Activated CD4-positive, alpha-beta memory T cell treated with anti-CD3 and anti-CD28 coated beads for 36 hours (primary cell): Measurements from ENCODE around the gene KIF13A. TPM values are rescaled to one million over a fixed set of nuclear protein-coding genes. Genes with fewer than 3 reads are reported as not detected.
"Not testable (repeated sequence)": the region's sequence is repeated elsewhere in the genome, so short reads cannot be mapped to it uniquely, and the experiment has no call there.

ENCODE experiments used
- CTCF ChIA-PET: fragments of 350-600 bp; sonication (Branson Sonifier 250); formaldehyde crosslinking; loops from one replicate; lab custom pipeline; 2021; ENCODE audit warnings: antibody characterized with exemption, inconsistent platforms; lab: Charles Lee
- POLR2A ChIA-PET: fragments of 350-600 bp; sonication (Branson Sonifier 250); formaldehyde crosslinking; loops from one replicate; lab custom pipeline; 2021; ENCODE audit warnings: antibody characterized with exemption; lab: Charles Lee
- DNase-seq: peaks from one replicate; pipeline ENCODE4 v3.0.0-alpha.2; 2020
- H3K27ac Mint-ChIP-seq: one replicate; pipeline ENCODE4 v1.8.0; 2021; ENCODE audit warnings: mixed read lengths
- H3K27me3 Mint-ChIP-seq: one replicate; pipeline ENCODE4 v1.8.0; 2021; ENCODE audit warnings: mixed read lengths
- H3K36me3 Mint-ChIP-seq: one replicate; pipeline ENCODE4 v1.8.0; 2021; ENCODE audit warnings: mixed read lengths
- H3K4me1 Mint-ChIP-seq: one replicate; pipeline ENCODE4 v1.8.0; 2021; ENCODE audit warnings: low read depth, mixed read lengths
- H3K4me3 Mint-ChIP-seq: one replicate; pipeline ENCODE4 v1.8.0; 2021; ENCODE audit warnings: mild to moderate bottlenecking, mixed read lengths
- H3K9me3 Mint-ChIP-seq: one replicate; pipeline ENCODE4 v1.8.0; 2021; ENCODE audit warnings: mixed read lengths
- intact Hi-C: fragments of 100-400 bp; cut with micrococcal nuclease; formaldehyde crosslinking; loops from one replicate; pipeline ENCODE4 v1.15.1; 2023
- total RNA-seq, 2 experiments: library from RNA; stranded (reverse); gene quantifications; one replicate each; pipeline ENCODE4 v1.2.3, GENCODE V29; 2021

The KIF13A gene
- total RNA-seq, 2 experiments from 2014 or later, result 0.07 TPM; not detected in 1

DNA sequence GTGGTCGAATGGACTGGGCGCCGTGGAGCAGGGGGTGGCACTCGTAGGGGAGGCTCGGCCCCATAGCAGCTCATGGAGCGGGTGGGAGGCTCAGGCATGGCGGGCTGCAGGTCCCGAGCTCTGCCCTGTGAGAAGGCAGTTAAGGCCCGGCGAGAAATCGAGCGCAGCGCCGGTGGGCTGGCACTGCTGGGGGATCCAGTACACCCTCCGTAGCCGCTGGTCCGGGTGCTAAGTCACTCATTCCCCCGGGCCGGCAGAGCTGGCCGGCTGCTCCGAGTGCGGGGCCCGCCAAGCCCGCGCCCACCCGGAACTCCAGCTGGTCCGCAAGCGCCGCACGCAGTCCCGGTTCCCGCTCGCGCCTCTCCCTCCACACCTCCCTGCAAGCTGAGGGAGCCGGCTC is 242.1 kb downstream of the KIF13A start:
- H3K27me3 Mint-ChIP-seq, H3K4me1 Mint-ChIP-seq, H3K4me3 Mint-ChIP-seq, intact Hi-C loops, H3K36me3 Mint-ChIP-seq, H3K27ac Mint-ChIP-seq, H3K9me3 Mint-ChIP-seq, DNase-seq: not testable (repeated sequence)
- ChIA-PET POLR2A (interaction anchor here (0.6 kb wide), 1 partner anchor 42 kb away, joined by 5 read pairs; no protein-coding TSS in a partner anchor), CTCF (interaction anchor here (2.1 kb wide), 1 partner anchor 59 kb away, joined by 6 read pairs; no protein-coding TSS in a partner anchor)

DNA sequence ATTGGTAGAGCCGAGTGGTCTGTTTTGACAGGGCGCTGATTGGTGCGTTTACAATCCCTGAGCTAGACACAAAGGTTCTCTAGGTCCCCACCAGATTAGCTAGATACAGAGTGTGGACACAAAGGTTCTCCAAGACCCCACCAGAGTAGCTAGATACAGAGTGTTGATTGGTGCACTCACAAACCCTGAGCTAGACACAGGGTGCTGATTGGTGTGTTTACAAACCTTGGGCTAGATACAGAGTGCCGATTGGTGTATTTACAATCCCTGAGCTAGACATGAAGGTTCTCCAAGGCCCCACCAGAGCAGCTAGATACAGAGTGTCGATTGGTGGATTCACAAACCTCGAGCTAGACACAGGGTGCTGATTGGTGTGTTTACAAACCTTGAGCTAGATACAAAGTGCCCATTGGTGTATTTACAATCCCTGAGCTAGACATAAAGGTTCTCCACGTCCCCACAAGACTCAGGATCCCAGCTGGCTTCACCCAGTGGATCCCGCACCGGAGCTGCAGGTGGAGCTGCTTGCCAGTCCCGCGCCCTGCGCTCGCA is 242.6 kb downstream of the KIF13A start:
- H3K9me3 Mint-ChIP-seq, H3K4me3 Mint-ChIP-seq, DNase-seq, H3K27ac Mint-ChIP-seq, POLR2A ChIA-PET, intact Hi-C loops, H3K27me3 Mint-ChIP-seq, H3K4me1 Mint-ChIP-seq, H3K36me3 Mint-ChIP-seq: not testable (repeated sequence)
- CTCF ChIA-PET, result interaction anchor here (2.1 kb wide), 1 partner anchor 60 kb away, joined by 6 read pairs; no protein-coding TSS in a partner anchor

- Mint-ChIP-seq H3K4me3 (no peak overlapping the region), H3K9me3 (peaks cover 6% of the 10 kb centered on the region), H3K36me3 (no peaks in the 10 kb centered on the region), H3K27me3 (peaks cover 3% of the 10 kb centered on the region), H3K4me1 (no peaks in the 10 kb centered on the region), H3K27ac (no peak overlapping the region)
- DNase-seq, result no peak
- ChIA-PET CTCF (interaction anchor here (0.6 to 2.1 kb wide), 2 partner anchors 60 to 162 kb away, joined by 4 to 6 read pairs; no protein-coding TSS in a partner anchor), POLR2A (no interaction called here)
- intact Hi-C loops, result no loop called here
Observed at GRCh38 chr6:17744019-17744756, 243.2 kb downstream of the KIF13A start.

- H3K9me3 Mint-ChIP-seq, result peaks cover 28% of the 10 kb centered on the region
- H3K27ac Mint-ChIP-seq, result no peak overlapping the region
- intact Hi-C loops, result no loop called here
- peaks cover 3% of the 10 kb centered on the region for H3K27me3 Mint-ChIP-seq
- POLR2A ChIA-PET, result no interaction called here
- CTCF ChIA-PET, result no interaction called here
- no peak for DNase-seq
- H3K4me1 Mint-ChIP-seq, result no peaks in the 10 kb centered on the region
- peaks cover 7% of the 10 kb centered on the region for H3K36me3 Mint-ChIP-seq
- H3K4me3 Mint-ChIP-seq, result no peak overlapping the region
Observed at GRCh38 chr6:17741507-17741906, 245.9 kb downstream of the KIF13A start.

DNA sequence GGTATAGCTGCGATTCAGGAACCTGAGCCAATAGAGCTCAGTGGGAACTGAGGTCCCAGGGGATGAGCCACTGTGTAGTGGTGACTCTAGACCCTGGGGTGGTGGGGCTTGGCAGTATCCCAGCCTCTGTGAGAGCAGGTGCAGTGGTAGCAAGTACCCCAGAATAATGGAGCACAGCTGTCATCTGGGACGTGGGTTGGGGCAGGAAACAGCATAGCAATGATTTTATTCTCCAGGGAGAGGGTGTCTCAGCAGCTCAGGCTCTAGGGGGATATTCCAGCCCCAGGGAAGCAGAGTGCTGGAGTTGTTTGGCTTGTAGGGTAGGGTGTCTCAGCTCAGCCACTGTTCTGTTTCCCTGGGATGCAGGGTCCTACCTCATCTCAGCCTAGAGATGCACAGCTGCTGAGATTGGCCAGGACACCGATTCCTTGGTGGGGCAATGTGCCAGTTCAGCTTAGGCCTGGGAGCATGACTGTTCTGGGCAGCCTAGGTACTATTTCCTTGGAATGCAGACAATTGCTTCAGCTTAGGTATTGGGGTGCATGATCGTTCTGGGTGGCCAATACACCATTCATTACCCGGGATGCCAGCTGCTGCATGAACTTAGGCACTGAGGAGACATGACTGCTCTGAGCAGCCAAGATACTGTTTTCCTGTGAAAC is 246.7 kb downstream of the KIF13A start:
- Mint-ChIP-seq H3K4me3 (no peak overlapping the region), H3K27ac (no peak overlapping the region), H3K27me3 (peaks cover 3% of the 10 kb centered on the region), H3K4me1 (no peaks in the 10 kb centered on the region), H3K36me3 (peaks cover 7% of the 10 kb centered on the region), H3K9me3 (peaks cover 28% of the 10 kb centered on the region)
- POLR2A ChIA-PET, result no interaction called here
- no peak for DNase-seq
- intact Hi-C loops, result no loop called here
- CTCF ChIA-PET, result no interaction called here

GRCh38 chr6:17737704-17738252 is 249.7 kb downstream of the KIF13A start:
- POLR2A ChIA-PET, result no interaction called here

GRCh38 chr6:17735311-17735710 is 252.1 kb downstream of the KIF13A start:
- H3K27me3 Mint-ChIP-seq, CTCF ChIA-PET, DNase-seq, POLR2A ChIA-PET, H3K4me3 Mint-ChIP-seq, H3K36me3 Mint-ChIP-seq, H3K4me1 Mint-ChIP-seq, intact Hi-C loops, H3K27ac Mint-ChIP-seq: not testable (repeated sequence)
- H3K9me3 Mint-ChIP-seq, result peaks cover 28% of the 10 kb centered on the region

More at GRCh38 chr6:17737704-17738252, 249.7 kb downstream of the KIF13A start:
- Mint-ChIP-seq H3K4me3 (no peak overlapping the region), H3K36me3 (peaks cover 7% of the 10 kb centered on the region), H3K4me1 (no peaks in the 10 kb centered on the region), H3K27ac (no peak overlapping the region), H3K9me3 (peaks cover 28% of the 10 kb centered on the region), H3K27me3 (peaks cover 3% of the 10 kb centered on the region)
- intact Hi-C loops, result no loop called here
- CTCF ChIA-PET, result no interaction called here
- DNase-seq, result no peak

DNA sequence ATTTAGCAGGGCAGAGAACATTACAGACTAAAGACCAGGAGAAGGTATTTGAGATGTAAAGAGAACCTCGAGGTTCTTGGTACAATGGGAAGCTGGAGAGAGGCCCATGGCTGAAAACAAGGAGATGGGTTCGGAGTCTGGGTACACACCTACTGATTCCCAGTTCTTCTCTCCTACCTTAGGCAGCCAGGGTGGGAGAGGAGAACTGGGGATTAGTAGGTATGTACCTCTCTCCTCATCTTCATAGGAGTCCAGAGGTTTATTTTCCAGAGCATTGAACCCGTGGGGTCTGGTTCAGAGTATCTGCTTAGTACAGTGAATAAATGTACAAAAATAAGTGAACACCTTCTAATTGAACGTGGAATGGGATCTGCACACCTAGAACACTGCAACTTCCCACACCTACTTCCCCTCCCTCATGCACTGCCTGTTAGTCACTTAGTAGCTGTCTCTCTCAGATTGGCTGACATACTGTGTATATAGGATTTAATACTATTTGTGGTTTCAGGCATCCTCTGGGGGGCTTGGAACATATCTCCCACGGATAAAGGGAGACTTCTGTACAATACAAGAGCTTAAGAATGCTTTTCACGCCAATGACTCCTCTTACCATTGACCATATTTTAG is 257.2 kb downstream of the KIF13A start:
- Mint-ChIP-seq H3K27ac (no peak overlapping the region), H3K4me3 (no peak overlapping the region), H3K36me3 (no peaks in the 10 kb centered on the region), H3K4me1 (no peaks in the 10 kb centered on the region), H3K9me3 (no peaks in the 10 kb centered on the region), H3K27me3 (no peaks in the 10 kb centered on the region)
- intact Hi-C loops, result no loop called here
- CTCF ChIA-PET, result no interaction called here
- POLR2A ChIA-PET, result no interaction called here
- no peak for DNase-seq

- intact Hi-C loops, result no loop called here
- ChIA-PET CTCF (interaction anchor here (0.6 kb wide), 1 partner anchor 26 kb away, joined by 3 read pairs; no protein-coding TSS in a partner anchor), POLR2A (no interaction called here)
- DNase-seq, result no peak
- H3K9me3 Mint-ChIP-seq, result no peaks in the 10 kb centered on the region
- no peak overlapping the region for H3K27ac Mint-ChIP-seq
- no peaks in the 10 kb centered on the region for H3K4me1 Mint-ChIP-seq
- no peaks in the 10 kb centered on the region for H3K36me3 Mint-ChIP-seq
- no peaks in the 10 kb centered on the region for H3K27me3 Mint-ChIP-seq
- H3K4me3 Mint-ChIP-seq, result no peak overlapping the region
Observed at GRCh38 chr6:17729223-17730077, 258.0 kb downstream of the KIF13A start.

DNA sequence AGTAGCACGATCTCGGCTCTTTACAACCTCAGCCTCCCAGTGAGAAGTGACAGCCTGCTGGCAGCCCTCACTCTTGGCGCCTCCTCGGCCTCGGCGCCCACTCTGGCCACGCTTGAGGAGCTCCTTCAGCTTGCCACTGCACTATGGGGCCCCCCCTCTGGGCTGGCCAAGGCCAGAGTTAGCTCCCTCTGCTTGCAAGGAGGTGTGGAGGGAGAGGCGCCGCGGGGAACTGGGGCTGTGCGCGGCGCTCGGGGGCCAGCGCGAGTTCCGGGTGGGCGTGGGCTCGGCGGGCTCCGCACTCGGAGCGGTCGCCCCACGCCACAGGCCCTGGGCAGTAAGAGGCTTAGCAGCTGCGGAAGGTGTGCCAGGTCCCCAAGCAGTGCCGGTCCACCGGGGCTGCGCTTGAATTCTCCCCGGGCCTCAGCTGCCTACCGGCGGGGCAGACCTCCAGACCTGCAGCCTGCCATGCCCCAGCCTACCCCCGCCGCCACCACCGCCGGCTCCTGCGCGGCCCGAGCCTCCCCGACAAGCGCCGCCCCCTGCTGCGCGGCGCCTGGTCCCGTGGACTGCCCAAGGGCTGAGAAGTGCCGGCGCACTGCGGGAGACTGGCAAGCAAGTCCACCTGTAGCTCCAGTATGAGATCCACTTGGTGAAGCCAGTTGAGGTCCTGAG is 258.7 kb downstream of the KIF13A start:
- H3K4me1 Mint-ChIP-seq, result no peaks in the 10 kb centered on the region
- H3K9me3 Mint-ChIP-seq, result no peaks in the 10 kb centered on the region
- intact Hi-C loops, result no loop called here
- H3K4me3 Mint-ChIP-seq, result no peak overlapping the region
- no peak overlapping the region for H3K27ac Mint-ChIP-seq
- ChIA-PET CTCF (no interaction called here), POLR2A (no interaction called here)
- H3K36me3 Mint-ChIP-seq, result no peaks in the 10 kb centered on the region
- no peaks in the 10 kb centered on the region for H3K27me3 Mint-ChIP-seq
- no peak for DNase-seq

DNA sequence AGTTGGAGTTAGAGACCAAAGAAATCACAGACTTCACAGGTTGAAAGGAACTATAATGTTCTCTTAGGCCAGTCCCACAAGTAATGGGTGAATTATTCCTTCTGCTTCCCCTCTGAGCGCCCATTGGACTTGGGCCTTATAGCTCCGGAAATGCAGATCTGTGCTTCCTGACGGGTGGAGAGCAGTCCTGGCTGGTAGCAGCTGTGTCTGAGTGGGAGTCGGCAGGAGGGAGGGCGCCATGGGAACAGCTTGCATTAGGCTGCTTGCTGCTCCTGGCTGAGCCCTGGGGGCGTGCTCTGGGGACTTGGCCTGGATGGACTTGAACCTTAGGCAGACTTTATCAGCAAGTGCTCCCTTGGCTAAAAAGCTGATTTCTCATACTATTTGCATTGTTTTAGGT is 262.4 kb downstream of the KIF13A start:
- Mint-ChIP-seq H3K4me1 (no peaks in the 10 kb centered on the region), H3K9me3 (no peaks in the 10 kb centered on the region), H3K36me3 (no peaks in the 10 kb centered on the region), H3K4me3 (no peak overlapping the region), H3K27me3 (no peaks in the 10 kb centered on the region), H3K27ac (no peak overlapping the region)
- no peak for DNase-seq
- POLR2A ChIA-PET, result no interaction called here
- intact Hi-C loops, result no loop called here
- CTCF ChIA-PET, result no interaction called here
